HG03378 (cell line): ENCODE results near the gene HMGXB4.
"Not testable (repeated sequence)": the region's sequence is repeated elsewhere in the genome, so short reads cannot be mapped to it uniquely, and the experiment has no call there.

ENCODE experiments used
- ATAC-seq: cut with Tn5 transposase; IDR thresholded peaks from one replicate; pipeline ENCODE4 v1.9.1; 2021; ENCODE audit warnings: mild to moderate bottlenecking, moderate library complexity; ENCODE audit not compliant: unreplicated experiment

HMGXB4 gene

GRCh38 chr22:35257321-35258190 lies at the start of gene HMGXB4:
HMGXB4 (plus strand) TSS chr22:35257493; CDS start chr22:35262391, 4,898 bp downstream.
- peak; percentile 78 for ATAC-seq

DNA sequence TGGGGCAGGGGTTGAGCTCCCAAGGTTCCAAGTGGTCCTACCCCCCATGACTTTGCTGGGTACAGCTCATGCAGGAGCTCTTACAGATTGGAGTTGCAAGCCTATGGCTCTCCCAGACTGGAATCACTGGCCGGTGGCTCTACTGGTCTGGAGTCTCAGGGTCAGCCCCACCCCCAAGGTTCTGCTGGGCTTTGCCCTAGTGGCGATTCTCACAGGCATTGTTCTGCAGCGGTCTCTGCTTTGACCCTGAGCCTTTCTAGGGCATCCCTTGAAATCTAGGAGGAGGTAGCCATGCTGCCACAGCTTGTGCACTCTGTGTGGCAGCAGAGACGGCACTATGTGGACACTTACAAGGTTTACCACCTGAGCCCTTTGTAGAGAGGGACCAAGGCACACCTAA lies 49.3 kb upstream of the HMGXB4 start:
- no peak for ATAC-seq

- no peak for ATAC-seq
Measured at GRCh38 chr22:35209203-35209602, 48.1 kb upstream of the HMGXB4 start.

DNA sequence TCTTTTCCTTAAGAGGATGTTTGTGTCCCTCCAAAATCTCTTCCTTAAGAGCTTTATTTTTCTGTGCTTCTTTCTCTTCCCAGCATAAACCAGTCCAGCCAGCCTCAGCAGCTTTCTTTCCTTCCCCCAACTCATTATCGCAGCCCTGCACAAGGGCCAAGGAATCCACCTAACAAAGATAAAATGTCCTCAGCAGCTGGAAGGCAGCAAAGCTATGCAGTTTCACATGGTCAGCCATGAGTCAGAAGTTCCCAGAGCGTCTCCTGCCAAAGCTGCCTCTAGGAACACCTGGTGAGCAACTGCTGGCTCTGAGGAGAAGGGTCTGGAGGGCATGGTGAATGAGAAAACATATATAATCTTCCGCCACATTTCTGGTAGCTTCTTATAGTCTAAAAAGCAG lies 45.3 kb upstream of the HMGXB4 start:
- ATAC-seq = no peak

GRCh38 chr22:35212996-35213395 lies 44.3 kb upstream of the HMGXB4 start:
- ATAC-seq = no peak

- ATAC-seq = no peak
Measured at GRCh38 chr22:35214968-35215367, 42.3 kb upstream of the HMGXB4 start.

GRCh38 chr22:35215993-35216392 lies 41.3 kb upstream of the HMGXB4 start:
- no peak for ATAC-seq

GRCh38 chr22:35217527-35217926 lies 39.8 kb upstream of the HMGXB4 start:
- ATAC-seq = no peak

DNA sequence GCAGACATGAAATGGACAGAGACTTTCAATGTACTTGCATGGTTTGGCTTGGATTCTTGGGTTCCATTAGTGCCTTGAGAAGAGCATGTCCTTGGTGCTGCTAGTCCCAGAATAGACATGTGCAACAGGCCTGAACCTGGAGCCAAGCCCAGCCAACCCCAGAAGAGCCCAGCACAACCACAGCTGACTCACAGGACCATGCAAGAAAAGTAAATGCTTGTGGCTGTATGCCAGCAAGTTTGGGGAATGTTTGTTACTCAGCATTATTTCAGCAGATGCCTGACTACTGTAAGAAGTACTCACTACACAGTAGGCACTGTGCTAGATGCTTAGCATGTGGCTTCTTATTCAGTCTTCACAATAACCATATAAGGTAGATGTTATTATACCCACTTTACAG lies 39.2 kb upstream of the HMGXB4 start:
- ATAC-seq = no peak

DNA sequence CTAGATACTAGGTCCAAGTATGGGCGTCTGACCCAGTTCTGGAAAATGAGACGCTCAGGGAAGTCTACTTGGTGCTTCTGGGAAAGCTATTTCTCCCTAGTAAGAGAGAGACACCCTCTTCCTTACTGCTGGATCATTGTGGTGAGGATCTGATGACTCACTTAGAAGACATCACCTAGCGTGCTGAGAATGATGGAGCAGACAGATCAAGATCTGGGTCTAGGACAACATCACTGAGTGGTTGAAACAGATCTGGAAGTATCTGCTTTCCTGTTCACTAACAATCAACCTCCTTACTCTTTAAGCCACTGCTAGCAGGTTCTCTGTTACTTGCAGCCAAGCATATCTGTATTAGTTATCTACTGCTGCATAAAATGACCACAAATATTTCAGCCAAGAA lies 38.3 kb upstream of the HMGXB4 start:
- ATAC-seq = no peak

GRCh38 chr22:35220221-35220620 lies 37.1 kb upstream of the HMGXB4 start:
- ATAC-seq = no peak

DNA sequence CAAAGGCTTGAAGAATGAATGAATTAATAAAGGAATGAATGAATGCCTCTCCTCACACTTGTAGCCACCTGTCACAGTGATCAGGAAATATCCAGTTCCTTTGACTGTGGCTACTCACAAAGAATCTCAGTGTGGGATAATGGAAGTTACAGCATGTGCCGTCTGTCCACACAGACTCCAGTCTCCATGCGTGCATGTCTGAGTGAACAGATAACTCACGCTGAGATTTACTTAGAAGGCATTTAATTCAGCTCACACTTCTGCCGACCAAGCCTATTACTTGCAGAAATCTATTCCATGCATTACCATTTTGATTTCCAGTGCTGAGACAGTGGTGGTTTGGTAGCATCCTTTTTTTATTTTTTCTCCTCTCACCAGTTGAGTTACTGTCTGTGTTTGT lies 32.3 kb upstream of the HMGXB4 start:
- no peak for ATAC-seq

DNA sequence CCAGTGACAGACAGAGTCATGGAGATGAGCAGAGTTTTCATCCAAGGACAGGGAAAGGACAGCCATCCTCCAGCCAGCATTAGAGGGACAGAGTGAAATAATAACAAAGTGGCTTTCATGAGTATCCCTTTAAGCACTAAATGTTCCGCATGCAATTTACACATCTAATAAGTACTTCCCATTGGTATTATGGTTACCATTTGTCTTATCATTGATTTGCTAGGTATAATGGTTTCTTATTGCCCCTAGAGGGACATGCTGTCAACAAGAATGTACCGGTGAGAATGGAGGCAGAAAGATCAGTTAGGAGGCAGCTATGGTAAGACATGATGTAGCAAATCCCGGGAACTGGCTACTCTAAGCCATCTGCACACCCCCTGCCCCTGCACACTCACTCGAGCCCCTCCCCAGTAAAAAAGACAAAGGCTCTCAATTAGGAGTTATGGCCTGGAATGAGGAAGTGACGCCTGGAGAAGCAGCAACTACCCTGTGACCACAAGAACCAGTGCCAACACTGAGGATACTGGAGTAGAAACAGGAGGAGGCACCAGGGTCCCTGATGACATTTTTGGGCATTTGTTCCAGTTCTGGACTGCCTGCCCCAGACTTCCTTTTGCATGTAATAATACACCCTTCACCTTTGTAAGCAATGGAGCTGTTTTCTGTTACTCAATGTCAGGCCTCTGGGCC lies 30.2 kb upstream of the HMGXB4 start:
- no peak for ATAC-seq

DNA sequence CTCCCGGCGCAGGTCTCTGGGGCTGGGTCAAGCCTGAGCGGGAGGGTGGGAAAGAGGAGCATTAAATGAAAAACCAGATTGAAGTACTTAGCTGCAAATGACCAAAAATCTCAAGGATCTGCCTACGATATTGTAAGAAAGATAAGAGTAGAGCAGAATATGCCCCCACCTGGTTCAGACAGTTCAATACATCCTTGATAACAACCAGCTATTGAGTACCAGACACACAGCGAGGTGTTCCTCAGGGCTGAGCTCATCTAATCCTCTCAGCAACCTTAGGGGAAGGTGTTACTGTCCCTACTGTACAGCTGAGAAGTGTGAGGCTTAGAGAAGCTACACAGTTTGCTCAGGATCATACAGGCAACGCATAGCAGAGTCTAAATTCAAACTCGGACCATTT lies 27.4 kb upstream of the HMGXB4 start:
- ATAC-seq = no peak

GRCh38 chr22:35230417-35230816 lies 26.9 kb upstream of the HMGXB4 start:
- no peak for ATAC-seq

DNA sequence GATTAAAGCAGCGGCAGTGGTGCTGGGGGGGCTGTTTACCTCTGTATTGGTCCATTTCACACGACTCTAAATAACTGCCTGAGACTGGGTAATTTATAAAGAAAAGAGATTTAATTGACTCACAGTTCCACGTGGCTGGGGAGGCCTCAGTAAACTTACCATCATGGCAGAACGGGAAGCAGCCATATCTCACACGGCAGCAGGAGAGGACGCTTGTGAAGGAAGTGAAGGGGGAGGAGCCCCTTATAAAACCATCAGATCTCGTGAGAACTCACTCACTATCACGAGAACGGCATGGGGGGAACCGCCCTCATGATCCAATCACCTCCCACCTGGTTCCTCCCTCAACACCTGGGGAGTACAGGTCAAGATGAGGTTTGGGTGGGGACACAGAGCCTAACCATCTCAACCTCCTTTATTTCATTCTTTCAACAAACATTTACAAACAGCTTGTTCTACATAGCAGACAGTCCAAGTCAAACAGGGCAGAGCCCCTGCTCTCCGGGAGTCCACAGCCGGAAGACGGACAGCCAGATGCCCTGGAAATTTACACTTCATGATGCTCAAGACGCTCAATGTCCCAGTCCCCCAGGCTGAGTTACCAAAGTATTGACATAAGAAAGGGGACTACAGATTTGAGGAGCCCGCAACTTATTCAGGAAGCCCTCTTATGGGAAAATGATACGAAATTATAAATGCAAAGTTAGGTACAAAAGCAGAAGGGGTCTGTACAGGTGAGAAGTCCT lies 26.3 kb upstream of the HMGXB4 start:
- no peak for ATAC-seq

GRCh38 chr22:35231585-35232084 lies 25.7 kb upstream of the HMGXB4 start:
- no peak for ATAC-seq

DNA sequence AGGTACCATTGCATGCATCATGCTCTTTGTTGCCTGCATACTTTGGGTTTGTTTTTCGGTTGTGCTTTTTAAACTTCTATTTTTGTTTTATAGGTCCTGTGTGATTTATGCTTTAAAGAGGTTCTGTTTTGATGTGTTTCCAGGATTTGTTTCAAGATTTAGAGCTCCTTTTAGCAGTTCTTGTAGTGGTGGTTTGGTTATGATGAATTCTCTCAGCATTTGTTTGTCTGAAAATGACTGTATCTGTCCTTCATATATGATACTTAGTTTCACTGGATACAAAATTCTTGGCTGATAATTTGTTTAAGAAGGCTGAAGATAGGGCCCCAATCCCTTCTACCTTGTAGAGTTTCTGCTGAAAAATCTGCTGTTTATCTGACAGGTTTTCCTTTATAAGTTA lies 18.5 kb upstream of the HMGXB4 start:
- ATAC-seq = not testable (repeated sequence)

GRCh38 chr22:35244507-35244906 lies 12.8 kb upstream of the HMGXB4 start:
- ATAC-seq = not testable (repeated sequence)

DNA sequence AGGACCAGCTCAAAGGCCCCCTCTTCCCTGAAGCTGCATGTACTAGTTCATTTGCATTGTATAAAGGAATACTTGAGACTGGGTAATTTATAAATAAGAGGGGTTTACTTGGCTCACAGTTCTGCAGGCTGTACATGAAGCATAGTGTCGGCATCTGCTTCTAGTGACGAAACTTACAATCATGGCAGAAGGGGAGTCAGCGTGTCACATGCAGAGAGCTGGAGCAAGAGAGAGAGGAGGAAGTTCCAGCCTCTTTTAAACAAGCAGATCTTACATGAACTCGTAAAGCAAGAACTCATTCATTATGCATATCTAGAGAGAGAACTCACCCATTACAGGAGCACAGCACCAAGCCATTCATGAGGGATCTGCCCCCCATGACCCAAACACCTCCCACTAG lies 7.1 kb upstream of the HMGXB4 start:
- no peak for ATAC-seq

DNA sequence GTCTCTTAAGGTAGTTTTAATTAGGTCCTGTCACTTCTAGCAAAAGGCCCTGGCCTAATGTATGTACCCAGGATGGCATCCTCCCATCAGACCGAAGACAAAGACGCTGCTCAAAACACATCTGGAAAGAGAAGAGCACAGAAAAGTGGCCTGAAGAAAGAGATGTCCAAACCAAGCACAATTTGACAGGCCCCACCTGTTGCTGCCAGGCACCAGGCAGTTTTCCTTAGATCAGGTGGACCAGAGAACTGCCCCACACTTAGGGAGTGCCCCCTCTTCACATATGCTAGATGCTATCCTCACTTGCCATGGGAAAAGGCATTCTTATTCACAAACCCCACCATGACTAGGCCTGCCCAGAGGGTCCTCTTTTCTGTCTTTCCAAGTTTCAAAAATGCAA lies 3.3 kb upstream of the HMGXB4 start:
- ATAC-seq = no peak

DNA sequence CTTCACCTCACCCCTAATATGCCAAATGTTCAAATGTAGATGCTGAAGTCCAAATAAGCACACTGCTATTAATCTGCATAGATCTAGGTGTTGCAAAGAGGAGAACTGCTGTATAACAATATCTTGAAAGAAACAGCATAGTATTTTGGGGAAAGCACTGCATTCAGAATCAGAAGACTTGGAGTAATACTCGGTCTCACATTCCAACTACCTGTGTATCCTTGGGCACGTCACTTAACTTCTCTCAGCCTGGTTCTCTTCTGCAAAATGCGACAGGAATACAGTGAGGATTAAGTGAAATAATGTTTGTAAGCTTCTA lies 332 bp upstream of the HMGXB4 start:
- ATAC-seq = peak; percentile 20
